GM18520 (cell line): ENCODE measurements around the gene TFB1M.

Source experiments
- ATAC-seq: cut with Tn5 transposase; IDR thresholded peaks from one replicate; pipeline ENCODE4 v1.9.1; 2021; ENCODE audit not compliant: unreplicated experiment

Gene TFB1M

GRCh38 chr6:155213611-155214372 is 100.5 kb downstream of the TFB1M start:
- no peak for ATAC-seq

GRCh38 chr6:155212616-155213380 is 101.5 kb downstream of the TFB1M start:
- ATAC-seq, result no peak

- no peak for ATAC-seq
These were observed 102.2 kb downstream of the TFB1M start for GRCh38 chr6:155212106-155212505.

- no peak for ATAC-seq
These were observed 107.1 kb downstream of the TFB1M start for GRCh38 chr6:155207223-155207622.
